Measurements from ENCODE around the gene COX6B2. TPM values are rescaled to one million over a fixed set of nuclear protein-coding genes. Genes with fewer than 3 reads are reported as not detected.
"Not testable (repeated sequence)": the region's sequence is repeated elsewhere in the genome, so short reads cannot be mapped to it uniquely, and the experiment has no call there.

COX6B2 gene, protein sequence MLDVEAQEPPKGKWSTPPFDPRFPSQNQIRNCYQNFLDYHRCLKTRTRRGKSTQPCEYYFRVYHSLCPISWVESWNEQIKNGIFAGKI
- total RNA-seq (2014; rRNA removed; shearing (Covaris generic)): 0.16 and 0.42 TPM in 2 replicates
- 0.47 and 0.75 TPM in 2 replicates for polyA plus RNA-seq (2015; cell fraction: cytosol; rRNA removed)
- 1.4 and 2.3 TPM in 2 replicates for polyA plus RNA-seq (2015; cell fraction: nucleus; rRNA removed)

DNA sequence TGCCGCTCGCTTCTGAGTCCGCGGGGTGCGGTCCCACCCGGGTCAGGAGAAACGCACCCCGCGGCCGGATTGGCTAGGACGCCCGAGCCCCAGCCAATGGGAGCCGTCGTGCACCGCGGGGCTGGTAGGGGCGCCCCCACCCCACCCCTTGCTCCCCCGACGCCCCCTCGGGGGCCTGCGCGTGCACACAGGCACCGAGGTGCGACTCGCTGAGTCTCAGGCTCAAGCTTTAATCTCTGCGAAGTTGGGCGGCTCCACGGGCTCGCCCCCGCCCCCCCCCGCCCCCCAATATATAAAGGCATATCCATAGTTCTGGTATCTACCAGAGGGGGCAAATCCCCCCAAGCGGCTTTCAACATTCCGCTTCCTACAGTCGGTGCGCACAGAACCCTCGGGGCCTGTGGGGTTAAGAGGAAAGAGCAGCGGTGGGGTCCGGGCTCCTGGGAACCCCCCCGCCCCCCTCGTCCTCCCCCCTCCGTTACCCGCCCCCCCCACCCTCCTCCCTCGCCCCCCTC lies at the start of gene COX6B2:
COX6B2 (minus strand) TSS at position 22 of the 515 bp plus-strand sequence. CDS start 198 bp downstream, outside the sequence.
- in situ Hi-C loops (cut with HindIII; ENCODE audit: low pct_unique_long_range_greater_than_20kb, low sequenced_read_pairs): no loop called here
- no peak for DNase-seq (ENCODE audit: low read depth, low spot score)

DNA sequence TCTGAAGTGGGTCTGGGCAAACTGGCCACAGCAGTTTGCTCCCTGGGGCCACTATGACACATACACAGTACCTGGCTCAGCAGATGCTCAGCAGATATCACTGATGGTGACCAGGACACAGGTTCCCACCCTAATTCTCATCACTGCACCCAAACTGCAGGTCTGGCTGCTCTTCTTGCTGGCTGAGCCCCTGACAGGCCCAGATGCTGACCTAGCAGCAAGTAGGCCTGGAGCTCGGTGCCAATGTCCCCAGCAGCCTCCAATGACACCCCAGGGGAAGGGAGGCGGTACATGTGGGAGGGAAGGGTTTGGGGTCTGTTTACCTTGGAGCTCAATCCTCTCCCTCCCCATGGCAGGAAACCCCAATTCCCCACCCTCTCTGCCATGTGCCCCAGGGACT lies 48.0 kb upstream of the COX6B2 start:
- in situ Hi-C loops (cut with HindIII; ENCODE audit: low pct_unique_long_range_greater_than_20kb, low sequenced_read_pairs): no loop called here
- no peak for DNase-seq (ENCODE audit: low read depth, low spot score)

DNA sequence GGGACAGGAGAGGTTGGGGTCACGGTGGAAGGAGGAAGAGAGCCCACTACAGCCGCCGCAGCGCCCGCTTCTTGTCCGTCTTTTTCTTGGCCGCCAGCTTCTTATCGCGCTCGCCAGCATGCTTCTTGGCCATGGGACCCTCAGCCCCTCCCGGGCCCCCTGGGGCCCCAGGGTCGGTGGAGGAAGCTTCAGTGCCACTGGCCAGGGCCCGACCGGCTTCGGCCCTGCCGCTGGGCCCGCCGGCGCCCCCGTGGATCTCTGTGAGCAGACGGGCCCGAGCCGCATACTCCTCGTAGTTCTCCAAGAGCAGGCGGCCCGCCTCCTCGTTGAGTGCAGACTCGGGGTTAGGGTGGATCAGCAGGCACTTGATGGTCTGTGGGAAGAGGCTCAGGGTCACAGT lies 46.9 kb upstream of the COX6B2 start:
- in situ Hi-C loops (cut with HindIII; ENCODE audit: low pct_unique_long_range_greater_than_20kb, low sequenced_read_pairs): not testable (repeated sequence)

DNA sequence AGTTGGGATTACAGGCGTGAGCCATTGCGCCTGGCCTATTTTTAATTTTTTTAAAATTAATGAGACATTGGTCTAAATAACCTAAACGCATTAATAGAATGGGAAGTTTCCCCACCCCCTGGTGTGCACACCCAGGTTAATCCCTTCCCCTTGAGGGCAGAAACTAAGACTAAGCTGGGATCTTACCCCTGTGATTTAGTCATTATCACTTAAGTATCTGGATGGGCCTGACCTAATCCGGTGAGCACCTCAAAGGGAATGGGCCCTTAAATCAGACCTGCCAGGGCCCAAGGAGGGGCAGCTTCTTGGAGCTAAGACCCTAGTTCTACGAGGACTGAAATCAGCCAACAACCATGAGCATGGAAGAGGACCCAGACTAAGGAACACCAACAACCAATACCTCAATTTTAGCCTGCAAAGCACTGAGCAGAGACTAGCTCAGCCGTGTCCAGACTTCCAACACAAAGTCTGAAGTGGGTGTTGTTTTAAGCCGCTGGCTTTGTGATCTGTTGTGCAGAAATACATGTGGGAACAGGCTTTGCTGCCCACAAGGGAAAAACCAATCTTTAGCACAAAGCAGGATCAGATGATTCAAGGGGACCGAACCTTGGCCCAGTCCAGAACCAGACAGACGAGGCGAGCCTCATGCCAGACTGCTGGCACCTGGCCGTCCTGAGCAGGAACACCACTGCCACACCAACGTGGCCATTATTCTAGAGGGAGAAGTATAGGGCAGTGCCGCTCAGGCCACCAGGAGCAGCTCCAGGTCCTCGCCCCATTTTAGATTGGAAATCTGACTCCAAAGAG lies 46.0 kb upstream of the COX6B2 start:
- in situ Hi-C loops (cut with HindIII; ENCODE audit: low pct_unique_long_range_greater_than_20kb, low sequenced_read_pairs): no loop called here
- no peak for DNase-seq (ENCODE audit: low read depth, low spot score)

More for the DNA sequence above, 46.9 kb upstream of the COX6B2 start:
- not testable (repeated sequence) for DNase-seq (ENCODE audit: low read depth, low spot score)

- in situ Hi-C loops (cut with HindIII; ENCODE audit: low pct_unique_long_range_greater_than_20kb, low sequenced_read_pairs): no loop called here
- DNase-seq (ENCODE audit: low read depth, low spot score): no peak
Measured at GRCh38 chr19:55398200-55398925, 43.8 kb upstream of the COX6B2 start.

DNA sequence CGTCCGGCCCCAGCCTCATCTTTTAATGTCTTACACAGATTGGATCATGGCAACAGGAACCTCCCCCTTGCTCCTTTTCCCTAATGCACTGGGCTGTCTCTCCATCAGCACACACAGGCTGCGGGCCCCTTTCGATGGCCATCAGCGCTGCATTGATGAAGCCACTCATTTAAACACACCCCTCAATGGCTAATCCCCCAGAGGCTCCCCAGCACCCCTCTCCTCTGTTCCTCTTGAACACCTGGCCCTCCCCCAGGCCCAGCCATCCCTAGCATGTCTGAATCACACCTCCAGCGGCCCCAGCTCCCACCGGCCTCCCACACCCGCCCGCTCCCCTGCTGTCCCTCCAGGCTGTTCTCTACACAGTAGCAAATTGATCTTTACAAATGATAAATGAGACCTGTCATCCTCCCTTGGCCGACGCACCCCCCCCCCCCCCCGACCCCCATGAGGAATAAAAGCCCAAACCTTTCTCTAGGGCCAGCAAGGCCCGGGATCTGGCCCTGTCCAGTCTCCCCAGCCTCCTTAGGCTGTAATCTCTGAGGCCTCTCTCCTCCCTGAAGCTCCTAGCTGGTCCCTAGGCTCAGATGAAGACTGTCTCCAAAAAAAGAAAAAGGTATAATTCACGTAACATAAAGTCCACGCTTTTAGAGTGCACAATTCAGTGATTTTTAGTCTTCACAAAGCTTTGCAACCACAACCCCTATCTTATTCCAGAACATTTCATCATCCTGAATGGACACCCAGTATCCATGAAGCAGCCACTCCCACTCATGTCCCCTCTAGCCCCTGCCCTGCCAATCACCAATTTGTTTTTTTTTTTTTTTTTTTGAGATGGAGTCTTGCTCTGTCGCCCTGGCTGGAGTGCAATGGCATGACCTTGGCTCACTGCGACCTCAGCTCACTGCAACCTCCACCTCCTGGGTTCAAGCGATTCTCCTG lies 38.6 kb upstream of the COX6B2 start:
- in situ Hi-C loops (cut with HindIII; ENCODE audit: low pct_unique_long_range_greater_than_20kb, low sequenced_read_pairs): no loop called here
- DNase-seq (ENCODE audit: low read depth, low spot score): no peak

- in situ Hi-C loops (cut with HindIII; ENCODE audit: low pct_unique_long_range_greater_than_20kb, low sequenced_read_pairs): no loop called here
- DNase-seq (ENCODE audit: low read depth, low spot score): no peak
Measured at GRCh38 chr19:55391702-55392615, 37.4 kb upstream of the COX6B2 start.

DNA sequence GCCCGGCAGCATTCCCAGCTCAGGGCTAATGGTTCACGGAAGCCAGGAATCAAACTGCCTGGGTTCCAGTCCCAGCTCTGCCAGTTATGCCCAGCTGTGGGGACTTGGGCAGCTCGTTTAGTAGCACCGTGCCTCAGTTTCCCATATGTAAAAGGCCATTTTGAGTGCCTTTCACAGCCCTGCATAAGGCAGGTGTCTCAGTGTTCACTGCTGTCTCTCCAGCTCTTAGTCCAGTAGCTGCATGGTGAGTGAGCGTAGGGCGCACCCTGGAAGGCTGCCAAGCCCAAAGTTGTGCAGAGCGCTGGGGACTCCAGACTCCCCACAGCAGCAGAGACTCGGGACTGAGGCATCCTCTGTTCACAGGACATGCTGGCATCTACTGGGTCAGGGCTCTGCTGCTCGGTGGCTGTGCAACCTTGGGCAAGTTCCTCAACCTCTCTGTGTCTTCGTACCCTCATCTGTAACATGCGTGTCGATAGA lies 36.7 kb upstream of the COX6B2 start:
- DNase-seq (ENCODE audit: low read depth, low spot score): no peak

DNA sequence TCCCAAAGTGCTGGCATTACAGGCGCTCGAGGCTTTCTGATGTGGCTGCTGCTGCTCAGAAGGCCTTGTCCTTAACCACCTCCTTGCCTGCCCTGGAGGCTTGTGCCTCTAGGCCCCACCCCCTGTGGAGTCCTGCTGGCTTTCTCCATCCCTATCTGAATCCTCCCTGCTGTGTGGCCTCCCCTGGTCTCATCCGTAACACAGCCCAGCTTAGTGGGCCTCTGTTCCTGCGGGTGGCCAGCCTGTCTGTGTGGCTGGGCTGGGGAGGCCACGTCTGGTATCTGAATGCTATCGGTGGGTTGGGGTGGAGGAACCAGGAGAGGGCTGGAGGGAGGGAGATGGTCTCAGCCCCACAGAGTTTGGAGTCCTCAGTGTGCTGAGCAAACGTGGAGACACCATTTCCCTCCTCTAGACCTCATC lies 36.0 kb upstream of the COX6B2 start:
- no peak for DNase-seq (ENCODE audit: low read depth, low spot score)

More for the DNA sequence above, 36.7 kb upstream of the COX6B2 start:
- in situ Hi-C loops (cut with HindIII; ENCODE audit: low pct_unique_long_range_greater_than_20kb, low sequenced_read_pairs): no loop called here

DNA sequence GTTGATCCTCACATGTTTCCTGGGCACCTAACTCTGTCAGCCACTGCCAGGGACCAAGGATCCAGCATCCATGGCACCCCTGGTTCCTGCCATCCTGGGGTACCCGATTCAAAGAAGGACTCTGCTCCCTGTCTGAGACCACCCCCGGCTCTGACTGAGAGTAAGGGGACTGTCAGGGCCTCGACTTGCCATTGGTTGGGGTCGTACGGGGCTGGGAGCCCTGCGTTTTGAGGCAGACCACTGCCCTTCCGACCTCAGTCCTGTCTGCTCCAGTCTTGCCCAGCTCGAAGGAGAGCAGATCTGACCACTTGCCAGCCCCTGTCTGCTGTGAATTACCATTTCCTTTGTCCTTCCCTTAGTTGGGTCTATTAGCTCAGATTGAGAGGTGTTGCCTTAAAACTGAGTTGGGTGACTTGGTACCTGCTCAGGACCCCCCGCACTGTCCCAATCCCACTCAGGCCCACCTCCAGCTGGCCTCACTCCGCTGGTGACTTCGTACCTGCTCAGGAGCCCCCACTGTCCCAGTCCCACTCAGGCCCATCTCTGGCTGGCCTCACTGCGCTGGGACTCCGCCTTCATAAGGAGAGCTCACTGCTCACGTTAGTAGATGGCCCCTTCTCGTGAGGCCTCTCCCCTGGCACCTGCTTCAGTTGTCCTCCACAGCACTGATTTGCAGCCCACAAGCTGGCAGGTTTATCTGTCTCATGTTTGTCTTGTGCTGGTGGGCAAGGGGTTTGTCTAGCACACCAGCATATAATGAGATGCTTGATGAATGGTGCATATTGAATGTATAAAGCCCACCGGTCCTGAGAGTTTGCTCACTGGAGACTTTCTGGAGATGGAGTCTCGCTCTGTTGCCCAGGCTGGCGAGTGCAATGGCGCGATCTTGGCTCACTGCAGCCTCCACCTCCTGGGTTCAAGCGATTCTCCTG lies 35.1 kb upstream of the COX6B2 start:
- in situ Hi-C loops (cut with HindIII; ENCODE audit: low pct_unique_long_range_greater_than_20kb, low sequenced_read_pairs): no loop called here
- DNase-seq (ENCODE audit: low read depth, low spot score): no peak

More for the DNA sequence above, 36.0 kb upstream of the COX6B2 start:
- in situ Hi-C loops (cut with HindIII; ENCODE audit: low pct_unique_long_range_greater_than_20kb, low sequenced_read_pairs): no loop called here

GRCh38 chr19:55387736-55388497 lies 33.4 kb upstream of the COX6B2 start:
- in situ Hi-C loops (cut with HindIII; ENCODE audit: low pct_unique_long_range_greater_than_20kb, low sequenced_read_pairs): no loop called here

DNA sequence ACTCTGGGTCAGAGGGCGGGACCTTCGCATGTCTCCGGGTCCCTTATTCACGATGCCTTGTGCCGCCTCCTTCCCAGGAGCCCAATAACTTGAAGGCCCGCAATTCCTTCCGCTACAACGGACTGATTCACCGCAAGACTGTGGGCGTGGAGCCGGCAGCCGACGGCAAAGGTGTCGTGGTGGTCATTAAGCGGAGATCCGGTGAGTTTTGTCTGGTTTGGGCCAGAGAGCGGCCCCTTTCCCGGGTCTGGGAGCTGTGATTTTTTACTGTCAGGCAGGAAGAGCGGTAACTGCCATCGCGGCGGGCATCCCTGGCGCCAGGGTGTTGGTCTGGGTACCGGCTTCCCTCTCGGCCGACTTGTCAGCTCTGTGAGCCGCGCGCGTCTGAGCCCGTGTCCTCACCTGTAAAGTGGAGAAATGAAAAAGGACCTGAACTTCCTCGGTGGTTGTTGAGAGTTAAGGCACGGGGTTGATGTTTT lies 32.0 kb upstream of the COX6B2 start:
- no peak for DNase-seq (ENCODE audit: low read depth, low spot score)
- in situ Hi-C loops (cut with HindIII; ENCODE audit: low pct_unique_long_range_greater_than_20kb, low sequenced_read_pairs): no loop called here

More at GRCh38 chr19:55387736-55388497, 33.4 kb upstream of the COX6B2 start:
- no peak for DNase-seq (ENCODE audit: low read depth, low spot score)

DNA sequence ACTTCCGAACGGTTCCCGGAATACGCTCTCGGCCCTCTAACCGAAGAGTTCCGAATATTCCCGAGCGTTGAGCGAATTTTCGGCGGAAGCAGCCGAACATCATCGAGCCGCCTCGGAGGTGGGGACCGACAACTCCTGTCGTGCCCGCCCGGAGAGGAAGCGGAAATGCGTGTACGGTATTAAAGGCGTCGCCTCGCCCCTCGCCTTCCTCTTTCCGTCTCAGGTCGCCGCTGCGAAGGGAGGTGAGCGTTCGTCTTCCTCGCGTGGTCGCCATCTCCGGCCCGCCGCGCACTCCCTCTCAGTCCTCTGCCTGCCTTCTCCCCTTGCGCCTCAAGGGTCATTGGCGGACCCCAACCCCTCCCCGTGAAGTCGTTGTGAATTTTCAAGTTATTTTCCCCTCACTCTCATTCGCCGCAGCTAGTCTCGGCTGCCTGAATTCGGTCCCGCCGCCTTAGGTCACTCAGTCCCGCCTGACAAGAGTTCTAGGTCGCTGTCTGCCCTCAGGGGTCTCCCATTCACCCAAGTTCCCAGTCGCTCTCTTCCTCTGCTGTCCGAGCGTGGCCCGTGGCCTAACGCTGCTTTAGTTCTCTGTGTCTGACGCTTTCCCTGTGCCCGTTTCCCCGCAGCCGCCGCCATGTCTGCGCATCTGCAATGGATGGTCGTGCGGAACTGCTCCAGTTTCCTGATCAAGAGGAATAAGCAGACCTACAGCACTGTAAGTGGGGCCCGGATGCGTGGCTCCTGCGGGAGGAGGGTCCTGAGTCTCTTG lies 31.4 kb upstream of the COX6B2 start, which contains the start of gene RPL28:
RPL28 (plus strand) TSS at position 209 of the 769 bp plus-strand sequence; CDS start at position 635, 426 bp downstream.
- peak; percentile 98 for DNase-seq (ENCODE audit: low read depth, low spot score)
- in situ Hi-C loops (cut with HindIII; ENCODE audit: low pct_unique_long_range_greater_than_20kb, low sequenced_read_pairs): no loop called here

Measured in SK-MEL-5 (cell line).